Fibroblast of lung (primary cell): ENCODE measurements around the gene SMARCA2. TPM values are rescaled to one million over a fixed set of nuclear protein-coding genes. Genes with fewer than 3 reads are reported as not detected.

Experiments
- DNase-seq, 2 donors: peaks; one replicate each; pipeline versions ENCODE4 v3.0.0 to v3.0.0-alpha.2; 2010; ENCODE audit warnings: low read depth in 2 of 2
- H2AFZ ChIP-seq: 2 replicates; pipeline ENCODE4 v1.5.1; 2012; ENCODE audit warnings: low read length, control low read depth, inconsistent platforms
- H3K27ac ChIP-seq: 2 replicates; pipeline ENCODE4 v1.5.1; 2011; ENCODE audit warnings: low read length, control low read depth; ENCODE audit not compliant: insufficient read depth
- H3K27me3 ChIP-seq: 2 replicates; pipeline ENCODE4 v1.5.1; 2011; ENCODE audit warnings: mild to moderate bottlenecking, low read length; ENCODE audit not compliant: control insufficient read depth, insufficient read depth
- H3K36me3 ChIP-seq: 2 replicates; pipeline ENCODE4 v1.5.1; 2011; ENCODE audit warnings: low read length; ENCODE audit not compliant: control insufficient read depth, insufficient read depth
- H3K4me1 ChIP-seq: 2 replicates; pipeline ENCODE4 v1.5.1; 2011; ENCODE audit warnings: low read length; ENCODE audit not compliant: control insufficient read depth, insufficient read depth; ENCODE audit errors: extremely low read depth
- H3K4me2 ChIP-seq: 2 replicates; pipeline ENCODE4 v1.5.1; 2011; ENCODE audit warnings: low read length, control low read depth; ENCODE audit not compliant: insufficient read depth; ENCODE audit errors: extremely low read depth
- H3K4me3 ChIP-seq, 4 experiments: fragments of 200-600 bp in 1 of 4; sonication (generic) in 1 of 4; replicated peaks in 1 of 4; 2 replicates each; pipeline ENCODE4 v1.5.1; 2011 to 2016; ENCODE audit warnings: low read length in 4 of 4, low read depth in 3 of 4, mild to moderate bottlenecking in 3 of 4, control low read depth in 2 of 4, inconsistent platforms in 1 of 4, mixed read lengths in 1 of 4; ENCODE audit not compliant: insufficient read depth in 1 of 4; ENCODE audit errors: control extremely low read depth in 1 of 4
- H3K79me2 ChIP-seq: 2 replicates; pipeline ENCODE4 v1.5.1; 2012; ENCODE audit warnings: mild to moderate bottlenecking, low read length, inconsistent platforms; ENCODE audit not compliant: control insufficient read depth, insufficient read depth
- H3K9ac ChIP-seq: 2 replicates; pipeline ENCODE4 v1.5.1; 2011; ENCODE audit warnings: mild to moderate bottlenecking, low read length, control low read depth; ENCODE audit not compliant: insufficient read depth
- H3K9me3 ChIP-seq: 2 replicates; pipeline ENCODE4 v1.5.1; 2012; ENCODE audit warnings: low read depth, low read length; ENCODE audit not compliant: control insufficient read depth, insufficient read depth
- H4K20me1 ChIP-seq: 2 replicates; pipeline ENCODE4 v1.5.1; 2011; ENCODE audit warnings: low read length; ENCODE audit not compliant: control insufficient read depth, insufficient read depth; ENCODE audit errors: extremely low read depth
- EZH2 ChIP-seq: IDR thresholded peaks from 2 replicates; pipeline ENCODE4 v1.5.1; 2012; ENCODE audit warnings: low read length, control low read depth, mild to moderate bottlenecking; ENCODE audit errors: missing control alignments
- polyA plus RNA-seq, 2 donors: library from polyadenylated mRNA; depleted of rRNA in 1 of 2; stranded (reverse) in 1 of 2; unstranded in 1 of 2; fragments of >200 nt; gene quantifications; 2 replicates each; pipeline ENCODE4 v1.2.1, GENCODE V29; 2011 to 2012; ENCODE audit warnings: missing spikeins in 1 of 2
- total RNA-seq: library from RNA; depleted of rRNA; stranded (reverse); fragments of >200 nt; gene quantifications from 2 replicates; pipeline ENCODE4 v1.2.1, GENCODE V29; 2014
- TF ChIP-seq, protein P1 (sequence below), 2 donors: IDR thresholded peaks in 1 of 2; conservative IDR thresholded peaks in 1 of 2; 1 replicate in 1 of 2; 2 replicates in 1 of 2; pipeline ENCODE4 v1.5.1; 2011 to 2012; ENCODE audit warnings: low read length in 2 of 2, control low read depth in 1 of 2, inconsistent platforms in 1 of 2, low read depth in 1 of 2, mild to moderate bottlenecking in 1 of 2

The SMARCA2 gene
- total and polyA plus RNA-seq, 2 donors (not counting 1 experiment from before 2014, with no cell fraction given), result 36.8 to 62.3 TPM

DNA sequence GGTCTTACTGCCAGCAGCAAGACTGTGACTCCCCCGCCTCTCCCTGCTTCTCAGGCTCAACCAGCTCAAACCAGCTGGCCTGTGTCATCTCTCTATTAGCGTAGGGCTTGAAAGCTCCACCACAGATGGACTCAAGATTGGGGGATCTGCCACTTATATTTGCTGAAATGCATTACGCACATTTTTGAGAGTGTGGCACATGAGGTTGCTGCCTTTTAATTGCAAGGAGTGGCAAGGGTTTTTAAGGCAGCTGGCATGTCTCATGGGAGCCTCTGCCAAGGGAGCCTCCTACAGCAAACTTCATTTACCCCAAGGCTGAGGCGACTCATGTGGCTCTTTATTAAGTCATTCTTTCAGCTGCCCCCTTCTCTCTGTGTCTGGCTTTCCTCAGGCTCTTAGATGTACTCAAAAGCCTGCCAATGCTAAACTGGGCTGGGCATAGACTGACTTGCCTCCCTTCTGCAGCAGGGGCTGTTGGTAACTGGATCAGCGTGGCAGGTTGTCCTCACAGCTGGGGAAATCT, 219.3 kb downstream of the SMARCA2 start:
- no peak overlapping the region for H3K4me3 ChIP-seq
- no peaks in the 10 kb centered on the region for H4K20me1 ChIP-seq
- H2AFZ ChIP-seq, result no peak overlapping the region
- no peaks in the 10 kb centered on the region for H3K36me3 ChIP-seq
- TF ChIP-seq, protein P1, sequence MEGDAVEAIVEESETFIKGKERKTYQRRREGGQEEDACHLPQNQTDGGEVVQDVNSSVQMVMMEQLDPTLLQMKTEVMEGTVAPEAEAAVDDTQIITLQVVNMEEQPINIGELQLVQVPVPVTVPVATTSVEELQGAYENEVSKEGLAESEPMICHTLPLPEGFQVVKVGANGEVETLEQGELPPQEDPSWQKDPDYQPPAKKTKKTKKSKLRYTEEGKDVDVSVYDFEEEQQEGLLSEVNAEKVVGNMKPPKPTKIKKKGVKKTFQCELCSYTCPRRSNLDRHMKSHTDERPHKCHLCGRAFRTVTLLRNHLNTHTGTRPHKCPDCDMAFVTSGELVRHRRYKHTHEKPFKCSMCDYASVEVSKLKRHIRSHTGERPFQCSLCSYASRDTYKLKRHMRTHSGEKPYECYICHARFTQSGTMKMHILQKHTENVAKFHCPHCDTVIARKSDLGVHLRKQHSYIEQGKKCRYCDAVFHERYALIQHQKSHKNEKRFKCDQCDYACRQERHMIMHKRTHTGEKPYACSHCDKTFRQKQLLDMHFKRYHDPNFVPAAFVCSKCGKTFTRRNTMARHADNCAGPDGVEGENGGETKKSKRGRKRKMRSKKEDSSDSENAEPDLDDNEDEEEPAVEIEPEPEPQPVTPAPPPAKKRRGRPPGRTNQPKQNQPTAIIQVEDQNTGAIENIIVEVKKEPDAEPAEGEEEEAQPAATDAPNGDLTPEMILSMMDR (conservative IDR thresholded peaks at IDR 0.05 in 1 of 2, IDR thresholded peaks at IDR 0.05 in 1 of 2; ENCODE audit: low read depth in 1 of 2, low read length in 2 of 2), result no peak
- TF ChIP-seq EZH2, result no peak
- H3K9ac ChIP-seq, result no peak overlapping the region
- peak; percentile 30 to 38 for DNase-seq
- no peaks in the 10 kb centered on the region for H3K9me3 ChIP-seq
- H3K27me3 ChIP-seq, result no peaks in the 10 kb centered on the region
- no peak overlapping the region for H3K4me2 ChIP-seq
- H3K79me2 ChIP-seq, result no peaks in the 10 kb centered on the region
- no peaks in the 10 kb centered on the region for H3K4me1 ChIP-seq
- H3K27ac ChIP-seq, result no peak overlapping the region

DNA sequence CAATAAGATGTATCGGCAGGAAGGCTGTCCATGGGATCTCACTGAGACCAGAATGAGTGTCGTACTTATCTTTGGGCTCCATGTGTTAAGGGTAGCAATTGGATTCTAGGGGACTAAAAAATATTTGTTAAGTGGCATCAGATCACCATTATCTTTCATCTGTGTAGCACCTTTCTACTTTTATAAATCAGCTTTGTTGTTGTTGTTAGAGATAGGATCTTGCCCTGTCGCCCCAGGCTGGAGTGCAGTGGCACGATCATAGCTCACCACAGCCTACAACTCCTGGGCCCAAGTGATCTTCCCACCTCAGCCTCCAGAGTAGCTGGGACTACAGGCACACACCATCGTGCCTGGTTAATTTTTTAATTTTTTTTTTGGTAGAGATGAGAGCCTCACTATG, 220.5 kb downstream of the SMARCA2 start:
- no peak for DNase-seq
- no peak overlapping the region for H3K27ac ChIP-seq
- no peak overlapping the region for H3K4me3 ChIP-seq
- no peak for TF ChIP-seq EZH2
- TF ChIP-seq, protein P1 (conservative IDR thresholded peaks at IDR 0.05 in 1 of 2, IDR thresholded peaks at IDR 0.05 in 1 of 2; ENCODE audit: low read depth in 1 of 2, low read length in 2 of 2), result no peak
- H4K20me1 ChIP-seq, result no peaks in the 10 kb centered on the region
- no peaks in the 10 kb centered on the region for H3K9me3 ChIP-seq
- H3K36me3 ChIP-seq, result no peaks in the 10 kb centered on the region
- no peak overlapping the region for H3K9ac ChIP-seq
- H3K27me3 ChIP-seq, result no peaks in the 10 kb centered on the region
- H3K4me1 ChIP-seq, result no peaks in the 10 kb centered on the region
- H3K79me2 ChIP-seq, result no peaks in the 10 kb centered on the region
- H3K4me2 ChIP-seq, result no peak overlapping the region
- H2AFZ ChIP-seq, result no peak overlapping the region

DNA sequence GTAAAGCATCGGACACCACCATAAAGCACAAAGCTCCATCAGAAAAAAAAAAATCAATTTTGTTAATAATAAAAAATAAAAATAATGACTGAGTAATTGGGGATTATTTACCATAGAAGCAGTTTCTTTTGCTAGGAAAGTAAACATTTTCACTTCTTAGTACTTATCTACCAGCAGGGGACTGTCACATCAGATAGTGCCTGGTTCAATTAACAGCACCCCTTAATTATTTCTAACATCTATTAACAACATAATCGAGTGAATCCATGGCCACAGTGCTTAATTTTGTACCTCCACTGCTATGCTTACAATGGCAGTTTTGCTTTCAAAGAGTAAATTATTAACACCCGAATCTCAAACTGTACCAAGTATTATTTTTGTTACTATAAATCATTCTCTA, 221.7 kb downstream of the SMARCA2 start:
- no peak for TF ChIP-seq EZH2
- TF ChIP-seq, protein P1 (conservative IDR thresholded peaks at IDR 0.05 in 1 of 2, IDR thresholded peaks at IDR 0.05 in 1 of 2; ENCODE audit: low read depth in 1 of 2, low read length in 2 of 2), result no peak

More for the DNA sequence above, 221.7 kb downstream of the SMARCA2 start:
- Histone ChIP-seq H3K79me2 (no peaks in the 10 kb centered on the region), H3K9me3 (no peaks in the 10 kb centered on the region), H3K27ac (no peak overlapping the region), H3K9ac (no peak overlapping the region), H3K27me3 (no peaks in the 10 kb centered on the region), H3K4me3 (no peak overlapping the region), H3K4me1 (no peaks in the 10 kb centered on the region), H2AFZ (no peak overlapping the region), H3K4me2 (no peak overlapping the region), H4K20me1 (no peaks in the 10 kb centered on the region), H3K36me3 (no peaks in the 10 kb centered on the region)
- no peak for DNase-seq
